Nephron progenitor cell (in vitro differentiated cells): ENCODE measurements around the gene NUDT2.

ENCODE experiments used
- DNase-seq: peaks from one replicate; pipeline ENCODE4 v3.0.0; 2021
- H3K27ac Mint-ChIP-seq: 2 replicates; pipeline ENCODE4 v1.8.0; 2021; ENCODE audit warnings: mild to moderate bottlenecking, moderate library complexity, mixed read lengths
- H3K27me3 Mint-ChIP-seq: 2 replicates; pipeline ENCODE4 v1.8.0; 2021; ENCODE audit warnings: mild to moderate bottlenecking, low read depth, mixed read lengths; ENCODE audit not compliant: poor library complexity
- H3K36me3 Mint-ChIP-seq: 2 replicates; pipeline ENCODE4 v1.8.0; 2021; ENCODE audit warnings: low read depth, mixed read lengths
- H3K4me1 Mint-ChIP-seq: 2 replicates; pipeline ENCODE4 v1.8.0; 2021; ENCODE audit warnings: mixed read lengths
- H3K4me3 Mint-ChIP-seq: 2 replicates; pipeline ENCODE4 v1.8.0; 2021; ENCODE audit warnings: mild to moderate bottlenecking, moderate library complexity, mixed read lengths
- H3K9me3 Mint-ChIP-seq: 2 replicates; pipeline ENCODE4 v1.8.0; 2021; ENCODE audit warnings: mild to moderate bottlenecking, moderate library complexity, mixed read lengths
- TF ChIP-seq, protein P1 (sequence below): fragments of 200-600 bp; sonication (generic); IDR thresholded peaks from 2 replicates; pipeline ENCODE4 v1.5.0; 2021; ENCODE audit warnings: antibody characterized with exemption

The NUDT2 gene

DNA sequence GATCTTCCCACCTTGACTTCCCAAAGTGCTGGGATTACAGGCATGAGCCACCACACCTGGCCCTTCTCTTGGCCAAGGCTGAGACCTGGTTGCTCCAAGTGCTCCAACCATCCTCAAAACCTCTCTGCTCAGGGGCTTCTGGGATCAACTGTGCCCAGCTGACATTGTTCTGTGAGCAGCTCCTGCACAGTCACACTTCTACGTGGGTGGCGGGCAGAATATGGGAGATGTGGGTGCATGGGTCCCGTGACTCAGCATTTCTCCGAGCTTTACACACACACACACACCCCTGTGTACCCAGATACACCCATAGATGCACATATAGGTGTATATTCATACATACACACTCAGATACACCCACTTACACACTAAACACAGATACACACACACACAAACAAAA, 57.9 kb downstream of the NUDT2 start:
- Mint-ChIP-seq H3K4me1 (no peaks in the 10 kb centered on the region), H3K36me3 (no peaks in the 10 kb centered on the region), H3K9me3 (no peaks in the 10 kb centered on the region), H3K27ac (no peak overlapping the region), H3K27me3 (peaks cover 80% of the 10 kb centered on the region), H3K4me3 (no peak overlapping the region)
- TF ChIP-seq, protein P1, sequence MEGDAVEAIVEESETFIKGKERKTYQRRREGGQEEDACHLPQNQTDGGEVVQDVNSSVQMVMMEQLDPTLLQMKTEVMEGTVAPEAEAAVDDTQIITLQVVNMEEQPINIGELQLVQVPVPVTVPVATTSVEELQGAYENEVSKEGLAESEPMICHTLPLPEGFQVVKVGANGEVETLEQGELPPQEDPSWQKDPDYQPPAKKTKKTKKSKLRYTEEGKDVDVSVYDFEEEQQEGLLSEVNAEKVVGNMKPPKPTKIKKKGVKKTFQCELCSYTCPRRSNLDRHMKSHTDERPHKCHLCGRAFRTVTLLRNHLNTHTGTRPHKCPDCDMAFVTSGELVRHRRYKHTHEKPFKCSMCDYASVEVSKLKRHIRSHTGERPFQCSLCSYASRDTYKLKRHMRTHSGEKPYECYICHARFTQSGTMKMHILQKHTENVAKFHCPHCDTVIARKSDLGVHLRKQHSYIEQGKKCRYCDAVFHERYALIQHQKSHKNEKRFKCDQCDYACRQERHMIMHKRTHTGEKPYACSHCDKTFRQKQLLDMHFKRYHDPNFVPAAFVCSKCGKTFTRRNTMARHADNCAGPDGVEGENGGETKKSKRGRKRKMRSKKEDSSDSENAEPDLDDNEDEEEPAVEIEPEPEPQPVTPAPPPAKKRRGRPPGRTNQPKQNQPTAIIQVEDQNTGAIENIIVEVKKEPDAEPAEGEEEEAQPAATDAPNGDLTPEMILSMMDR = no peak
- no peak for DNase-seq

GRCh38 chr9:34392511-34392910, 63.1 kb downstream of the NUDT2 start:
- no peak overlapping the region for H3K4me3 Mint-ChIP-seq
- no peaks in the 10 kb centered on the region for H3K4me1 Mint-ChIP-seq
- no peak overlapping the region for H3K27ac Mint-ChIP-seq
- TF ChIP-seq, protein P1 = no peak
- DNase-seq = no peak
- H3K9me3 Mint-ChIP-seq = no peaks in the 10 kb centered on the region
- no peaks in the 10 kb centered on the region for H3K36me3 Mint-ChIP-seq
- H3K27me3 Mint-ChIP-seq = peaks cover 41% of the 10 kb centered on the region
